ENCODE data around the gene PCYT2.

DNA sequence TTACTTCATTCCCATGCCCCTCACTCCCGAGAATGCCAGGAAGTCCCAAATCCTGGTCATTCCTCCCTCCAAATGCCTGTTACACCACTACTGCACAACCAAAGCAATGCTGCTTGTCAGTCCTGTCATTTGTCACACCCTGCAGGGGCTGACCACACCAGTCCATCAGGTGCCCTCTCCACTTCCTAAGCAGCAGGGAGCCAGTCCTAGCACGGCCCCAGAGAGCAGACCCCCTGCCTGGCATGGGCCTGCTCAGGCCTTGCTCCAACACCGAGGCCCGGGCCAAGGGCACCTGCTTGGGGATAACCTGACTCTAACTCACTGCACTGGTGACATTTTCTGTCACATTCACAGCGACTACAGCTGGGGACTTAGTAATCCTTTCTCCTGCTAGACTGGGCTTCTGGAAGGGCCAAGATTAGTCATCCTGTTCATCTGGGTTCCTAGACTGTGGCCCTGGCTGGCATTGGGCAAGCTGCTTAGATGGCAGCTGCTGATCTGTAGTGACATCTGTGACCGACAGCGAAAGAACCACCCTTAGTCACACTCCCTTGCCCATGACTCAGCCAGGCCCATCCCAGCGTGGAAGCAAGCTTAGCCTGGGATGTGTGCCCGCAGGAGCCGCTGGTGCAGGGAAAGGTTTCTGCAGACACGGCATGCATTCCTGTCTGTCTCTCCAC, 25.2 kb downstream of the PCYT2 start:
- TF ChIP-seq, protein P1, sequence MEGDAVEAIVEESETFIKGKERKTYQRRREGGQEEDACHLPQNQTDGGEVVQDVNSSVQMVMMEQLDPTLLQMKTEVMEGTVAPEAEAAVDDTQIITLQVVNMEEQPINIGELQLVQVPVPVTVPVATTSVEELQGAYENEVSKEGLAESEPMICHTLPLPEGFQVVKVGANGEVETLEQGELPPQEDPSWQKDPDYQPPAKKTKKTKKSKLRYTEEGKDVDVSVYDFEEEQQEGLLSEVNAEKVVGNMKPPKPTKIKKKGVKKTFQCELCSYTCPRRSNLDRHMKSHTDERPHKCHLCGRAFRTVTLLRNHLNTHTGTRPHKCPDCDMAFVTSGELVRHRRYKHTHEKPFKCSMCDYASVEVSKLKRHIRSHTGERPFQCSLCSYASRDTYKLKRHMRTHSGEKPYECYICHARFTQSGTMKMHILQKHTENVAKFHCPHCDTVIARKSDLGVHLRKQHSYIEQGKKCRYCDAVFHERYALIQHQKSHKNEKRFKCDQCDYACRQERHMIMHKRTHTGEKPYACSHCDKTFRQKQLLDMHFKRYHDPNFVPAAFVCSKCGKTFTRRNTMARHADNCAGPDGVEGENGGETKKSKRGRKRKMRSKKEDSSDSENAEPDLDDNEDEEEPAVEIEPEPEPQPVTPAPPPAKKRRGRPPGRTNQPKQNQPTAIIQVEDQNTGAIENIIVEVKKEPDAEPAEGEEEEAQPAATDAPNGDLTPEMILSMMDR (IDR thresholded peaks at IDR 0.05): no peak
- no peak for TF ChIP-seq POLR2A (IDR thresholded peaks at IDR 0.05)

All from right lobe of liver (tissue), 4 donors.